Retinal pigment epithelial cell (primary cell): ENCODE measurements around the gene C2orf72.

Source experiments
- DNase-seq: peaks from one replicate; pipeline ENCODE4 v3.0.0-alpha.2; 2010; ENCODE audit warnings: low read depth
- H3K4me3 ChIP-seq: 2 replicates; pipeline ENCODE4 v1.5.1; 2011; ENCODE audit warnings: mild to moderate bottlenecking, low read length, control low read depth, moderate library complexity
- TF ChIP-seq, protein P1 (sequence below): conservative IDR thresholded peaks from 2 replicates; pipeline ENCODE4 v1.5.1; 2011; ENCODE audit warnings: low read depth, low read length, control low read depth, inconsistent platforms

Gene C2orf72

DNA sequence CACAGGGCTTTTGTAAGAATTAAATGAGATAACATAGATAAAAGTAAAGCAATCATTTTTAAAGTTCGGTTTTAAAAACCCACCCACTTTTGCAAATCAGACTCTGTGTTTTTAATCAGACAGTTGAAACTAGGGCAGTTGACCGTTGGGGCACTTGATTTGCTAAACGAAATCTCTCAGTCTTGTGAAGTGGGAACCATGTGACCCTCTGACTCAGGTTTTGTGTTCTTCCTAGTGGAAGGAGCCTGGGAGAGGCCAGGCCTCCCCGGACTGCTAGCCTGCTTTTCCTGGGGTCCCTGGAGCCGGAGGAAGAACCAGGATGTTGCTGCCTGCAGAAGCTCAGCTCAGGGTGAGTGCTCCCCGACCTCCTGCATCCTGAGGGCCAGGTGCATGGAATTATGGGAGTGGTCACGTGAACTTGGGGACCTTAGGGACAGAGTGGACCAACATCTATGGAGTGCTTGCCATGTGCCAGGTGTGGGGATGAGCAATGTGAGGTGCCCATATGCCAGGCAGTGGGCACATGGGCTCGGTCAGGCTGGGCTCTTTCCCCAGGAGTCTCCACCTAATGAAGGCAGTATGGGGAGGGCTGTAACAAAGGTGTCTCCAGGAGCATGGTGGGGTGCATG is 3.9 kb downstream of the C2orf72 start:
- TF ChIP-seq, protein P1, sequence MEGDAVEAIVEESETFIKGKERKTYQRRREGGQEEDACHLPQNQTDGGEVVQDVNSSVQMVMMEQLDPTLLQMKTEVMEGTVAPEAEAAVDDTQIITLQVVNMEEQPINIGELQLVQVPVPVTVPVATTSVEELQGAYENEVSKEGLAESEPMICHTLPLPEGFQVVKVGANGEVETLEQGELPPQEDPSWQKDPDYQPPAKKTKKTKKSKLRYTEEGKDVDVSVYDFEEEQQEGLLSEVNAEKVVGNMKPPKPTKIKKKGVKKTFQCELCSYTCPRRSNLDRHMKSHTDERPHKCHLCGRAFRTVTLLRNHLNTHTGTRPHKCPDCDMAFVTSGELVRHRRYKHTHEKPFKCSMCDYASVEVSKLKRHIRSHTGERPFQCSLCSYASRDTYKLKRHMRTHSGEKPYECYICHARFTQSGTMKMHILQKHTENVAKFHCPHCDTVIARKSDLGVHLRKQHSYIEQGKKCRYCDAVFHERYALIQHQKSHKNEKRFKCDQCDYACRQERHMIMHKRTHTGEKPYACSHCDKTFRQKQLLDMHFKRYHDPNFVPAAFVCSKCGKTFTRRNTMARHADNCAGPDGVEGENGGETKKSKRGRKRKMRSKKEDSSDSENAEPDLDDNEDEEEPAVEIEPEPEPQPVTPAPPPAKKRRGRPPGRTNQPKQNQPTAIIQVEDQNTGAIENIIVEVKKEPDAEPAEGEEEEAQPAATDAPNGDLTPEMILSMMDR = no peak
- DNase-seq = no peak
- H3K4me3 ChIP-seq = no peak overlapping the region

DNA sequence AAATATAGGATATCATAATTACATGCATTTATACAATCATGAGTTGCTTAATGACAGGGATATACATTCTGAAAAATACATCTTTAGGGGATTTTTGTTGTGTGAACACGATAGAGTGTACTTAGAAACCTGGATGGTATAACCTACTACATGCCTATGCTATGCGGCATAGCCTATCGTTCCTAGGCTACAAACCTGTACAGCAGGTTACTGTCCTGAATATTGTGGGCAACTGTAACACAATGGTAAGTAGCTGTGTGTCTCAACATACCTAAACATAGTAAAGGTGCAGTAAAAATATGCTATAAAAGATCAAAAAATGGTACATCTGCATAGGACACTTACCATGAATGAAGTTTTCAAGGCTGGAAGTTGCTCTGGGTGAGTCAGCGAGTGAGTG is 6.5 kb downstream of the C2orf72 start:
- TF ChIP-seq, protein P1 = no peak
- no peak for DNase-seq

DNA sequence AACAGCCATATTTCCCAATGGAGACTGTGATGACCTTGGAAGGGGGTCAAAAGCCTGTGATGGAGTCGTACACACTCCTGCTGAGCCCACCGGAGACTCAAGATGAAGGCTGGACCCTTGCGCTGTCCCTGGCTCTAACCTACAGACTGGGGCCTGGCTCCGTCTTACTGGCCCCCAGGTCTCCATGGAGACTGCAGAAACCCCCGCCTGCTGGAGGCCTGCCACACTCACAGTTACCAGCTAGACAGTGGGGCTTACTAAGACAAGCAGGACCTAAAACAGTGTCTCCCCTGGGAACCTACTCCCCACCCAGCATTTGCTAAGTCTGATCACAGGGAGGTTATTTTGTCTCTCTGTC is 9.6 kb downstream of the C2orf72 start:
- TF ChIP-seq, protein P1 = no peak
- H3K4me3 ChIP-seq = no peak overlapping the region
- no peak for DNase-seq

More for the DNA sequence above, 6.5 kb downstream of the C2orf72 start:
- no peak overlapping the region for H3K4me3 ChIP-seq

DNA sequence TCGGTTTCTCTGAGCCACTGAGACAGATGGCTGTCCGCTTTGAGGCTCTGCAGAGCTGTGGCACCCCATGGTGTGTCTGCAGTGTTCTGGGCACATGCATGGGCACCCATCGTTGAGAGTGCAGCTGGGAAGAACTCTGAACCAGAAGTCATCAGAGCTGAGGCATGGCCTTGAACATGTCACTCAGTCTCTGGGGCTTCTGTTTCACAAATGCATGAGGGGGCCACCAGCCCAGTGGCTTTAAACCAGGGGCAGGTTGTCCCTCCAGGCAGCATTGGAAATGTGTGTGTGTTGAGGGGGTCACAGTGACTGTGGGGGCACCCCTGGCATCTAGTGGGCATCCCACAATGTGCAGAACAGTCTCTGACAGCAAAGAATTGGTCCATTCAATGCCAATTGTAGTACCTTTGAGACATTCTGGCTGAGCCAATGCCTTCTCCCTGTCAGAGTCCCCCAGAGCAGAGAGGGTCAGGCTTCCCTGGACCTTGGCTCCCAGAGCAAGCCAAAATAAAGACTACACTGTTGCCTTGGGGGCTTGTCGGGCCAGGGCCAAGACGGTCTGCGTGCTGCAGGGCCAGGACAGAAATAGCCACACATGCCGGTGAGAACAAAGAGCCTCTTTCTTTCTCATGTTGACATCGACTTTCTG is 10.1 kb downstream of the C2orf72 start:
- TF ChIP-seq, protein P1 = no peak
- DNase-seq = no peak
- H3K4me3 ChIP-seq = no peak overlapping the region

GRCh38 chr2:231047923-231048915 is 10.9 kb downstream of the C2orf72 start:
- H3K4me3 ChIP-seq = no peak overlapping the region
- TF ChIP-seq, protein P1 = no peak
- DNase-seq = no peak

GRCh38 chr2:231049286-231050017 is 12.1 kb downstream of the C2orf72 start:
- no peak for DNase-seq
- no peak overlapping the region for H3K4me3 ChIP-seq
- TF ChIP-seq, protein P1 = no peak
